ENCODE measurements around the gene PLEKHH1. TPM values are rescaled to one million over a fixed set of nuclear protein-coding genes. Genes with fewer than 3 reads are reported as not detected.

PLEKHH1 gene
- total RNA-seq, 6 experiments from 2014 or later = 1.9 to 4.1 (median 3.0) TPM

DNA sequence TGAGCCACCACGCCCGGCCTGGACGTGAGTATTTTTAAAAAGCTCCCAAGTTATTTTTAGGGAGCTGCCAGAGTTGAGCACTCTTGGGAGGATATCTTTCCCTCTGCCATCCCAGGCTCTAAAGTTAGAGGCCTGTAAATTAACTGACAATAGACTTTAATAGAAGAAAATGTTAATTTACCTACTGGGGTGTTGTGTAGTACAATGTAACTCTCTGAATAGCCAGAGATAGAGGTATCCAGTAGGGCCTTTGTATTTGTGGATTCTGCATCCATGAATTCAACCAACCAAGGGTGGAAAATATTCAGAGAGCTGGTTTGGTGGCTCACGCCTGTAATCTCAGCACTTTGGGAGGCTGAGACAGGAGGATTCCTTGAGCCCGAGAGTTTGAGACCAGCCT lies 74.6 kb downstream of the PLEKHH1 start:
- H3K27me3 ChIP-seq = no peaks in the 10 kb centered on the region
- TF ChIP-seq, protein P1, sequence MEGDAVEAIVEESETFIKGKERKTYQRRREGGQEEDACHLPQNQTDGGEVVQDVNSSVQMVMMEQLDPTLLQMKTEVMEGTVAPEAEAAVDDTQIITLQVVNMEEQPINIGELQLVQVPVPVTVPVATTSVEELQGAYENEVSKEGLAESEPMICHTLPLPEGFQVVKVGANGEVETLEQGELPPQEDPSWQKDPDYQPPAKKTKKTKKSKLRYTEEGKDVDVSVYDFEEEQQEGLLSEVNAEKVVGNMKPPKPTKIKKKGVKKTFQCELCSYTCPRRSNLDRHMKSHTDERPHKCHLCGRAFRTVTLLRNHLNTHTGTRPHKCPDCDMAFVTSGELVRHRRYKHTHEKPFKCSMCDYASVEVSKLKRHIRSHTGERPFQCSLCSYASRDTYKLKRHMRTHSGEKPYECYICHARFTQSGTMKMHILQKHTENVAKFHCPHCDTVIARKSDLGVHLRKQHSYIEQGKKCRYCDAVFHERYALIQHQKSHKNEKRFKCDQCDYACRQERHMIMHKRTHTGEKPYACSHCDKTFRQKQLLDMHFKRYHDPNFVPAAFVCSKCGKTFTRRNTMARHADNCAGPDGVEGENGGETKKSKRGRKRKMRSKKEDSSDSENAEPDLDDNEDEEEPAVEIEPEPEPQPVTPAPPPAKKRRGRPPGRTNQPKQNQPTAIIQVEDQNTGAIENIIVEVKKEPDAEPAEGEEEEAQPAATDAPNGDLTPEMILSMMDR (IDR thresholded peaks at IDR 0.05) = no peak
- TF ChIP-seq POLR2A (IDR thresholded peaks at IDR 0.05) = no peak
- no peak for DNase-seq
- no peaks in the 10 kb centered on the region for H3K36me3 ChIP-seq
- no peaks in the 10 kb centered on the region for H3K4me1 ChIP-seq
- H3K4me3 ChIP-seq = no peak overlapping the region
- no peak for ATAC-seq
- no peaks in the 10 kb centered on the region for H3K9me3 ChIP-seq
- no peak overlapping the region for H3K27ac ChIP-seq
- WGBS (ENCODE audit: insufficient coverage, low coverage, low lambda C conversion rate, missing lambda C conversion rate) = 100% methylated on average over 4 of the region's 5 CpGs
- intact Hi-C loops (cut with DNase I) = no loop called here

DNA sequence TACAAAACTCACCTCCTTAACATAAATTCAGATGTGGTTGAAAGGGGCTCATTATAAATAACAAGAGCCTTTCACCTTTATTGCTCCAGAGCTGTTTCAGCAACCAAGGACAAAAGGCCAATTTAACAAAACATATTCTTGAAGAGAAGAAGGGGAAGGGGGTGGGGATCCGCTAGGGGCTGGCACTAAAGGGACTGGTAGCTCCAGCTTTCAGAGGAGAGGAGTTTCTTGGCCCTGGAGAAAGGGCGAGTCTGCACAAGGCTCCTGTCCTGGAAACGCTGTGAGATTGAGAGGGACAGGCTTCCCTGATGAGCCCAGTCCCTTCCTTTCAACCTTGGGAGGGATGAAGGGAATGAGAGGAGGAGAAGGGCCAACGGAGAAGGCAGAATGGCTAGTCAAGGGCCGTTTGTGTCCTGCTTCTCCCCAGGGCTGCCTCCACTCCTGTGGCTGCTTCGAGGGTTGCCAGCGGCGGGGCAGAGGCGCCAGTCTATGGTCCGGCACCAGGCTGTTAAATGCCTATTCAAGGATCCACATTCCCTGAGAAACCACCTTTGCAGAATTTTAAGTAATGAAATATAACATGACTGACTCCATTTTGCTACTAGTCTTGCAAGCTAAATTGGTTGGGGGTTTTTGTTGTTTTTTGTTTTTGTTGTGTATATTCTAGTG lies 76.7 kb downstream of the PLEKHH1 start:
- H3K9me3 ChIP-seq = no peaks in the 10 kb centered on the region
- WGBS (ENCODE audit: insufficient coverage, low coverage, low lambda C conversion rate, missing lambda C conversion rate) = 68% methylated on average over 3 of the region's 10 CpGs
- no peaks in the 10 kb centered on the region for H3K27me3 ChIP-seq
- no peak overlapping the region for H3K27ac ChIP-seq
- DNase-seq (no peak), ATAC-seq (no peak)
- H3K4me3 ChIP-seq = no peak overlapping the region
- no peak for TF ChIP-seq POLR2A (IDR thresholded peaks at IDR 0.05)
- TF ChIP-seq, protein P1 (IDR thresholded peaks at IDR 0.05) = no peak
- no peaks in the 10 kb centered on the region for H3K4me1 ChIP-seq
- intact Hi-C loops (cut with DNase I) = no loop called here
- no peaks in the 10 kb centered on the region for H3K36me3 ChIP-seq

- TF ChIP-seq, protein P1 (IDR thresholded peaks at IDR 0.05) = no peak
- no peak for TF ChIP-seq POLR2A (IDR thresholded peaks at IDR 0.05)
- Histone ChIP-seq H3K27ac (no peak overlapping the region), H3K36me3 (no peaks in the 10 kb centered on the region), H3K9me3 (no peaks in the 10 kb centered on the region), H3K4me3 (no peak overlapping the region), H3K4me1 (no peaks in the 10 kb centered on the region), H3K27me3 (no peaks in the 10 kb centered on the region)
- DNase-seq = no peak
- WGBS (ENCODE audit: insufficient coverage, low coverage, low lambda C conversion rate, missing lambda C conversion rate) = 40% methylated on average over 1 of the region's 1 CpG
- no peak for ATAC-seq
- intact Hi-C loops (cut with DNase I) = no loop called here
Observed at GRCh38 chr14:67610491-67610890, 77.4 kb downstream of the PLEKHH1 start.

DNA sequence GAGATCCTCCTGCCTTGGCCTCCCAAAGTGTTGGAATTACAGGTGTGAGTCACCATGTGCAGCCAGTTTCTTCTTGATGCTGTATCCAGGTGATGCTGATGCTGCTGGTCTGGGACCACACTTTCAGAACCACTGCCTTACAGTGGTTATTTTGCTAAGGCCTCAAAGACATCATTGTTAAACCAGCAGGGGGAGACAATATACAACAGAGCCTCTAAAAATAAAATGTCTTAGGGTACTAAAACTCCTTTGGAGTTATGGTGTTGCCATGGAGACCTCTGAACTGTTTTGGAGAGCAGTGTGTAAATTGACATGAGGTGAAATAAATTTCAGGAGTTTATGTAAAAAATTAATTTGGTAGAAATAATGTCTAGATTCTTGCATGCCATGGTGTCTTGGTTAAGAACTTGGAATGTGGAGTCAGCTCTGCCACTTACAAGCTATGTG lies 85.5 kb downstream of the PLEKHH1 start:
- ATAC-seq (peak; percentile 6 to 45 (median 35)), DNase-seq (no peak)
- no peak for TF ChIP-seq POLR2A (IDR thresholded peaks at IDR 0.05)
- TF ChIP-seq, protein P1 (IDR thresholded peaks at IDR 0.05) = peak; percentile 58 to 70 (median 66)
- Histone ChIP-seq H3K9me3 (no peaks in the 10 kb centered on the region), H3K36me3 (no peaks in the 10 kb centered on the region), H3K27me3 (no peaks in the 10 kb centered on the region), H3K27ac (peak overlapping the region in 2 of 3 donors; percentile 20 to 79), H3K4me1 (peaks cover 0 to 11% (median 3%) of the 10 kb centered on the region in 4 donors), H3K4me3 (no peak overlapping the region)
- intact Hi-C loops (cut with DNase I) = no loop called here
